H1 (cell line): ENCODE data around the gene SP4.

Experiments used
- ASH2L ChIP-seq: fragments of 200-600, 300-600 bp; sonication (generic); IDR thresholded peaks from one replicate; pipeline ENCODE4 v1.7.1; 2017; ENCODE audit warnings: low read length
- ATF3 ChIP-seq: IDR thresholded peaks from 2 replicates; pipeline ENCODE4 v1.6.1; 2011; ENCODE audit warnings: low read depth, mild to moderate bottlenecking, low read length; ENCODE audit not compliant: insufficient read depth
- BCL11A ChIP-seq, 2 experiments: IDR thresholded peaks; one replicate each; pipeline ENCODE4 v1.6.1; 2011; ENCODE audit warnings: low read depth in 2 of 2, low read length in 2 of 2, mild to moderate bottlenecking in 2 of 2
- CEBPB ChIP-seq: IDR thresholded peaks from 2 replicates; pipeline ENCODE4 v1.6.1; 2012; ENCODE audit warnings: low read depth, low read length
- CREB1 ChIP-seq: IDR thresholded peaks from 2 replicates; pipeline ENCODE4 v1.6.1; 2012; ENCODE audit warnings: inconsistent platforms
- CTCF ChIP-seq, 3 experiments: IDR thresholded peaks; 1 replicate in 2 of 3; 2 replicates in 1 of 3; pipeline versions ENCODE4 v1.5.1 to v1.6.1; 2011; ENCODE audit warnings: low read length in 3 of 3, mild to moderate bottlenecking in 3 of 3, inconsistent platforms in 2 of 3, low read depth in 1 of 3, moderate library complexity in 1 of 3; ENCODE audit not compliant: insufficient read depth in 1 of 3; ENCODE audit errors: control extremely low read depth in 1 of 3
- EP300 ChIP-seq, 2 experiments: IDR thresholded peaks; 1 replicate in 1 of 2; 2 replicates in 1 of 2; pipeline ENCODE4 v1.6.1; 2011 to 2012; ENCODE audit warnings: low read depth in 2 of 2, low read length in 2 of 2, mild to moderate bottlenecking in 2 of 2, borderline replicate concordance in 1 of 2, inconsistent platforms in 1 of 2, moderate library complexity in 1 of 2
- GABPA ChIP-seq: IDR thresholded peaks from 2 replicates; pipeline ENCODE4 v1.6.1; 2011; ENCODE audit warnings: mild to moderate bottlenecking, low read length, moderate library complexity, borderline replicate concordance; ENCODE audit not compliant: insufficient read depth
- HDAC2 ChIP-seq, 2 experiments: fragments of 300-600 bp in 1 of 2; sonication (generic) in 1 of 2; IDR thresholded peaks; 2 replicates each; pipeline ENCODE4 v1.6.1; 2011 to 2012; ENCODE audit warnings: low read depth in 2 of 2, low read length in 2 of 2, mild to moderate bottlenecking in 2 of 2, moderate library complexity in 2 of 2, borderline replicate concordance in 1 of 2, inconsistent platforms in 1 of 2
- JUN ChIP-seq: IDR thresholded peaks from 2 replicates; pipeline ENCODE4 v1.6.1; 2011; ENCODE audit warnings: low read depth, mild to moderate bottlenecking, improper control_type of control experiment, low read length
- MAFK ChIP-seq: IDR thresholded peaks from 2 replicates; pipeline ENCODE4 v1.6.1; 2012; ENCODE audit warnings: low read depth, mild to moderate bottlenecking, improper control_type of control experiment, low read length
- NRF1 ChIP-seq: IDR thresholded peaks from 2 replicates; pipeline ENCODE4 v1.6.1; 2011; ENCODE audit warnings: mild to moderate bottlenecking, low read depth, low read length, improper control_type of control experiment
- SIRT6 ChIP-seq: IDR thresholded peaks from one replicate; pipeline ENCODE4 v1.7.1; 2012; ENCODE audit warnings: low read length, inconsistent platforms
- ZNF274 ChIP-seq: IDR thresholded peaks from 2 replicates; pipeline ENCODE4 v1.7.0; 2012; ENCODE audit warnings: low read length, borderline replicate concordance; ENCODE audit errors: extremely low read depth

- TF ChIP-seq JUN, result no peak
- TF ChIP-seq NRF1, result no peak
- no peak for TF ChIP-seq CTCF (IDR thresholded peaks at IDR 0.05; ENCODE audit: control extremely low read depth in 1 of 3, insufficient read depth in 1 of 3, low read depth in 1 of 3, low read length in 3 of 3)
- TF ChIP-seq GABPA, result no peak
- no peak for TF ChIP-seq MAFK
- no peak for TF ChIP-seq ASH2L
- TF ChIP-seq SIRT6, result no peak
- TF ChIP-seq ATF3, result no peak
- TF ChIP-seq HDAC2 (IDR thresholded peaks at IDR 0.05; ENCODE audit: borderline replicate concordance in 1 of 2, low read depth in 2 of 2, low read length in 2 of 2), result no peak
- no peak for TF ChIP-seq CEBPB
- TF ChIP-seq EP300 (IDR thresholded peaks at IDR 0.05; ENCODE audit: borderline replicate concordance in 1 of 2, low read depth in 2 of 2, low read length in 2 of 2), result no peak
- TF ChIP-seq CREB1, result no peak
- TF ChIP-seq BCL11A (IDR thresholded peaks at IDR 0.05; ENCODE audit: low read depth in 2 of 2, low read length in 2 of 2), result no peak
- TF ChIP-seq ZNF274, result no peak
These were observed 72.4 kb downstream of the SP4 start for GRCh38 chr7:21500117-21500832.
